Measurements from ENCODE around the gene EPHA4. TPM values are rescaled to one million over a fixed set of nuclear protein-coding genes. Genes with fewer than 3 reads are reported as not detected.

The EPHA4 gene
- total RNA-seq, 1 experiment from 2014 or later: 3.3 TPM

GRCh38 chr2:221488136-221488807 is 83.8 kb downstream of the EPHA4 start:
- ChIA-PET CTCF (no interaction called here), POLR2A (ENCODE audit: unreplicated experiment) (no interaction called here)
- Histone ChIP-seq H3K27ac (ENCODE audit: low read length) (no peak overlapping the region), H4K20me1 (ENCODE audit: low read length) (no peaks in the 10 kb centered on the region), H3K79me2 (ENCODE audit: low read length) (no peaks in the 10 kb centered on the region), H3K9me3 (ENCODE audit: low read length) (no peaks in the 10 kb centered on the region), H3K9ac (ENCODE audit: low read length) (no peak overlapping the region), H2AFZ (ENCODE audit: low read length) (no peak overlapping the region), H3K36me3 (ENCODE audit: low read depth, low read length) (no peaks in the 10 kb centered on the region), H3K4me2 (ENCODE audit: low read length) (no peak overlapping the region), H3K4me1 (ENCODE audit: insufficient read depth, low read length) (no peaks in the 10 kb centered on the region), H3K4me3 (ENCODE audit: low read length) (no peak overlapping the region), H3K27me3 (ENCODE audit: low read length) (no peaks in the 10 kb centered on the region), H3K9me2 (replicated peaks; ENCODE audit: low read length) (no peaks in the 10 kb centered on the region), H3F3A (ENCODE audit: low read length, unreplicated experiment) (no peaks in the 10 kb centered on the region)
- DNase-seq (no peak), ATAC-seq (no peak)
- intact Hi-C loops (cut with micrococcal nuclease): no loop called here
- no TSS peak for BruUV-seq (replicated peaks)
- TF ChIP-seq CTCF (conservative IDR thresholded peaks at IDR 0.05; ENCODE audit: low read depth, low read length) (no peak), EZH2phosphoT487 (IDR thresholded peaks at IDR 0.05; ENCODE audit: borderline replicate concordance, low read length) (no peak), EZH2 (IDR thresholded peaks at IDR 0.05; ENCODE audit: low read length, unreplicated experiment) (no peak)

- H3F3A ChIP-seq (ENCODE audit: low read length, unreplicated experiment): no peaks in the 10 kb centered on the region
- H2AFZ ChIP-seq (ENCODE audit: low read length): no peak overlapping the region
- no peak overlapping the region for H3K4me3 ChIP-seq (ENCODE audit: low read length)
- H3K4me1 ChIP-seq (ENCODE audit: insufficient read depth, low read length): no peaks in the 10 kb centered on the region
- H3K36me3 ChIP-seq (ENCODE audit: low read depth, low read length): no peaks in the 10 kb centered on the region
- no peak overlapping the region for H3K4me2 ChIP-seq (ENCODE audit: low read length)
- H3K27me3 ChIP-seq (ENCODE audit: low read length): no peaks in the 10 kb centered on the region
- H3K27ac ChIP-seq (ENCODE audit: low read length): no peak overlapping the region
- no peak overlapping the region for H3K9ac ChIP-seq (ENCODE audit: low read length)
- H3K9me3 ChIP-seq (ENCODE audit: low read length): no peaks in the 10 kb centered on the region
- CTCF ChIA-PET: no interaction called here
- TF ChIP-seq EZH2 (IDR thresholded peaks at IDR 0.05; ENCODE audit: low read length, unreplicated experiment) (no peak), CTCF (conservative IDR thresholded peaks at IDR 0.05; ENCODE audit: low read depth, low read length) (no peak), EZH2phosphoT487 (IDR thresholded peaks at IDR 0.05; ENCODE audit: borderline replicate concordance, low read length) (no peak)
- H4K20me1 ChIP-seq (ENCODE audit: low read length): no peaks in the 10 kb centered on the region
- BruUV-seq (replicated peaks): no TSS peak
- H3K79me2 ChIP-seq (ENCODE audit: low read length): no peaks in the 10 kb centered on the region
- H3K9me2 ChIP-seq (replicated peaks; ENCODE audit: low read length): no peaks in the 10 kb centered on the region
- POLR2A ChIA-PET (ENCODE audit: unreplicated experiment): no interaction called here
- ATAC-seq (no peak), DNase-seq (no peak)
- intact Hi-C loops (cut with micrococcal nuclease): no loop called here
These were observed 86.0 kb downstream of the EPHA4 start for GRCh38 chr2:221486106-221486505.

GRCh38 chr2:221485503-221485870 is 86.6 kb downstream of the EPHA4 start:
- DNase-seq (no peak), ATAC-seq (no peak)
- H3K4me1 ChIP-seq (ENCODE audit: insufficient read depth, low read length): no peaks in the 10 kb centered on the region
- no peak overlapping the region for H3K4me3 ChIP-seq (ENCODE audit: low read length)
- H2AFZ ChIP-seq (ENCODE audit: low read length): no peak overlapping the region
- H4K20me1 ChIP-seq (ENCODE audit: low read length): no peaks in the 10 kb centered on the region
- no peaks in the 10 kb centered on the region for H3F3A ChIP-seq (ENCODE audit: low read length, unreplicated experiment)
- ChIA-PET POLR2A (ENCODE audit: unreplicated experiment) (no interaction called here), CTCF (no interaction called here)
- no peaks in the 10 kb centered on the region for H3K9me3 ChIP-seq (ENCODE audit: low read length)
- no peak overlapping the region for H3K9ac ChIP-seq (ENCODE audit: low read length)
- H3K36me3 ChIP-seq (ENCODE audit: low read depth, low read length): no peaks in the 10 kb centered on the region
- H3K79me2 ChIP-seq (ENCODE audit: low read length): no peaks in the 10 kb centered on the region
- H3K9me2 ChIP-seq (replicated peaks; ENCODE audit: low read length): no peaks in the 10 kb centered on the region
- BruUV-seq (replicated peaks): no TSS peak
- no peak for TF ChIP-seq EZH2phosphoT487 (IDR thresholded peaks at IDR 0.05; ENCODE audit: borderline replicate concordance, low read length)
- no peak for TF ChIP-seq CTCF (conservative IDR thresholded peaks at IDR 0.05; ENCODE audit: low read depth, low read length)
- TF ChIP-seq EZH2 (IDR thresholded peaks at IDR 0.05; ENCODE audit: low read length, unreplicated experiment): no peak
- no peak overlapping the region for H3K4me2 ChIP-seq (ENCODE audit: low read length)
- H3K27me3 ChIP-seq (ENCODE audit: low read length): no peaks in the 10 kb centered on the region
- intact Hi-C loops (cut with micrococcal nuclease): no loop called here
- H3K27ac ChIP-seq (ENCODE audit: low read length): no peak overlapping the region
